Measurements from ENCODE around the gene IGSF11.

IGSF11 gene

GRCh38 chr3:119025171-119025795 lies 9.4 kb downstream of the IGSF11 start:
- Histone ChIP-seq H3K4ac (ENCODE audit: low read depth, low read length) (no peak overlapping the region), H3K9ac (ENCODE audit: low read length) (no peak overlapping the region), H2AK5ac (ENCODE audit: low read length) (no peak overlapping the region), H3K4me3 (ENCODE audit: low read length) (no peak overlapping the region), H3K18ac (ENCODE audit: low read length) (no peak overlapping the region), H3K4me1 (ENCODE audit: control insufficient read depth, low read depth, low read length) (no peaks in the 10 kb centered on the region), H2BK120ac (ENCODE audit: low read depth, low read length) (no peak overlapping the region), H3K79me1 (ENCODE audit: low read length) (no peaks in the 10 kb centered on the region), H4K5ac (ENCODE audit: low read length) (no peak overlapping the region), H3K56ac (ENCODE audit: low read length) (no peak overlapping the region), H3K23ac (ENCODE audit: low read length) (no peak overlapping the region), H3K4me2 (ENCODE audit: low read length) (no peak overlapping the region), H4K8ac (ENCODE audit: low read depth, low read length) (no peak overlapping the region), H3K27ac (ENCODE audit: low read depth, low read length) (no peak overlapping the region), H2BK5ac (ENCODE audit: low read length) (no peak overlapping the region), H3K36me3 (ENCODE audit: control insufficient read depth, insufficient read depth, low read length) (no peaks in the 10 kb centered on the region), H3K27me3 (ENCODE audit: insufficient read depth, low read length, poor library complexity) (no peaks in the 10 kb centered on the region), H2BK15ac (replicated peaks; ENCODE audit: low read depth) (no peak overlapping the region), H3K79me2 (ENCODE audit: control insufficient read depth, insufficient read depth, low read length) (no peaks in the 10 kb centered on the region)
- WGBS (ENCODE audit: extremely low coverage, insufficient coverage, low lambda C conversion rate): no CpG with 5 or more reads among the region's 3 CpGs
- DNase-seq: no peak

- H2BK5ac ChIP-seq (ENCODE audit: low read length): no peak overlapping the region
- no peak overlapping the region for H3K27ac ChIP-seq (ENCODE audit: low read depth, low read length)
- H3K18ac ChIP-seq (ENCODE audit: low read length): no peak overlapping the region
- no peak overlapping the region for H3K56ac ChIP-seq (ENCODE audit: low read length)
- H3K36me3 ChIP-seq (ENCODE audit: control insufficient read depth, insufficient read depth, low read length): no peaks in the 10 kb centered on the region
- H3K79me2 ChIP-seq (ENCODE audit: control insufficient read depth, insufficient read depth, low read length): no peaks in the 10 kb centered on the region
- H2BK120ac ChIP-seq (ENCODE audit: low read depth, low read length): no peak overlapping the region
- H3K4me2 ChIP-seq (ENCODE audit: low read length): no peak overlapping the region
- no peak overlapping the region for H2AK5ac ChIP-seq (ENCODE audit: low read length)
- no peak overlapping the region for H4K8ac ChIP-seq (ENCODE audit: low read depth, low read length)
- no peaks in the 10 kb centered on the region for H3K79me1 ChIP-seq (ENCODE audit: low read length)
- H3K27me3 ChIP-seq (ENCODE audit: insufficient read depth, low read length, poor library complexity): no peaks in the 10 kb centered on the region
- no peak overlapping the region for H3K23ac ChIP-seq (ENCODE audit: low read length)
- H3K4me3 ChIP-seq (ENCODE audit: low read length): no peak overlapping the region
- no peak overlapping the region for H3K9ac ChIP-seq (ENCODE audit: low read length)
- no peaks in the 10 kb centered on the region for H3K4me1 ChIP-seq (ENCODE audit: control insufficient read depth, low read depth, low read length)
- no peak overlapping the region for H3K4ac ChIP-seq (ENCODE audit: low read depth, low read length)
- no peak overlapping the region for H2BK15ac ChIP-seq (replicated peaks; ENCODE audit: low read depth)
- H4K5ac ChIP-seq (ENCODE audit: low read length): no peak overlapping the region
- peak; percentile 4 for DNase-seq
- WGBS (ENCODE audit: extremely low coverage, insufficient coverage, low lambda C conversion rate): no CpG with 5 or more reads among the region's 4 CpGs
Measured at GRCh38 chr3:119019767-119020518, 14.7 kb downstream of the IGSF11 start.

- Histone ChIP-seq H3K27ac (ENCODE audit: low read depth, low read length) (no peak overlapping the region), H3K79me1 (ENCODE audit: low read length) (no peaks in the 10 kb centered on the region), H2AK5ac (ENCODE audit: low read length) (no peak overlapping the region), H3K27me3 (ENCODE audit: insufficient read depth, low read length, poor library complexity) (no peaks in the 10 kb centered on the region), H3K4me1 (ENCODE audit: control insufficient read depth, low read depth, low read length) (no peaks in the 10 kb centered on the region), H3K9ac (ENCODE audit: low read length) (no peak overlapping the region), H3K79me2 (ENCODE audit: control insufficient read depth, insufficient read depth, low read length) (no peaks in the 10 kb centered on the region), H3K18ac (ENCODE audit: low read length) (no peak overlapping the region), H2BK5ac (ENCODE audit: low read length) (no peak overlapping the region), H3K4ac (ENCODE audit: low read depth, low read length) (no peak overlapping the region), H3K4me2 (ENCODE audit: low read length) (no peak overlapping the region), H4K8ac (ENCODE audit: low read depth, low read length) (no peak overlapping the region), H3K23ac (ENCODE audit: low read length) (no peak overlapping the region), H2BK15ac (replicated peaks; ENCODE audit: low read depth) (no peak overlapping the region), H3K36me3 (ENCODE audit: control insufficient read depth, insufficient read depth, low read length) (no peaks in the 10 kb centered on the region), H4K5ac (ENCODE audit: low read length) (no peak overlapping the region), H2BK120ac (ENCODE audit: low read depth, low read length) (no peak overlapping the region), H3K4me3 (ENCODE audit: low read length) (no peak overlapping the region), H3K56ac (ENCODE audit: low read length) (no peak overlapping the region)
- no CpG with 5 or more reads among the region's 1 CpG for WGBS (ENCODE audit: extremely low coverage, insufficient coverage, low lambda C conversion rate)
- DNase-seq: no peak
Measured at GRCh38 chr3:119018690-119019463, 15.8 kb downstream of the IGSF11 start.

- no peak overlapping the region for H4K5ac ChIP-seq (ENCODE audit: low read length)
- H3K79me1 ChIP-seq (ENCODE audit: low read length): no peaks in the 10 kb centered on the region
- no peak overlapping the region for H2BK15ac ChIP-seq (replicated peaks; ENCODE audit: low read depth)
- H2AK5ac ChIP-seq (ENCODE audit: low read length): no peak overlapping the region
- no peak for DNase-seq
- no peak overlapping the region for H3K56ac ChIP-seq (ENCODE audit: low read length)
- no peaks in the 10 kb centered on the region for H3K27me3 ChIP-seq (ENCODE audit: insufficient read depth, low read length, poor library complexity)
- no peak overlapping the region for H3K4me3 ChIP-seq (ENCODE audit: low read length)
- no peak overlapping the region for H4K8ac ChIP-seq (ENCODE audit: low read depth, low read length)
- no peaks in the 10 kb centered on the region for H3K4me1 ChIP-seq (ENCODE audit: control insufficient read depth, low read depth, low read length)
- H3K27ac ChIP-seq (ENCODE audit: low read depth, low read length): no peak overlapping the region
- no CpG with 5 or more reads among the region's 2 CpGs for WGBS (ENCODE audit: extremely low coverage, insufficient coverage, low lambda C conversion rate)
- no peak overlapping the region for H2BK120ac ChIP-seq (ENCODE audit: low read depth, low read length)
- no peak overlapping the region for H2BK5ac ChIP-seq (ENCODE audit: low read length)
- no peak overlapping the region for H3K9ac ChIP-seq (ENCODE audit: low read length)
- no peaks in the 10 kb centered on the region for H3K36me3 ChIP-seq (ENCODE audit: control insufficient read depth, insufficient read depth, low read length)
- no peak overlapping the region for H3K23ac ChIP-seq (ENCODE audit: low read length)
- H3K18ac ChIP-seq (ENCODE audit: low read length): no peak overlapping the region
- no peak overlapping the region for H3K4me2 ChIP-seq (ENCODE audit: low read length)
- H3K79me2 ChIP-seq (ENCODE audit: control insufficient read depth, insufficient read depth, low read length): no peaks in the 10 kb centered on the region
- no peak overlapping the region for H3K4ac ChIP-seq (ENCODE audit: low read depth, low read length)
Measured at GRCh38 chr3:119015942-119016341, 18.7 kb downstream of the IGSF11 start.

- Histone ChIP-seq H3K36me3 (ENCODE audit: control insufficient read depth, insufficient read depth, low read length) (no peaks in the 10 kb centered on the region), H3K4me3 (ENCODE audit: low read length) (no peak overlapping the region), H4K5ac (ENCODE audit: low read length) (no peak overlapping the region), H2BK120ac (ENCODE audit: low read depth, low read length) (no peak overlapping the region), H4K8ac (ENCODE audit: low read depth, low read length) (no peak overlapping the region), H2BK15ac (replicated peaks; ENCODE audit: low read depth) (no peak overlapping the region), H3K18ac (ENCODE audit: low read length) (no peak overlapping the region), H3K79me1 (ENCODE audit: low read length) (no peaks in the 10 kb centered on the region), H2AK5ac (ENCODE audit: low read length) (no peak overlapping the region), H3K27me3 (ENCODE audit: insufficient read depth, low read length, poor library complexity) (no peaks in the 10 kb centered on the region), H3K4me1 (ENCODE audit: control insufficient read depth, low read depth, low read length) (no peaks in the 10 kb centered on the region), H3K4ac (ENCODE audit: low read depth, low read length) (no peak overlapping the region), H3K4me2 (ENCODE audit: low read length) (no peak overlapping the region), H3K79me2 (ENCODE audit: control insufficient read depth, insufficient read depth, low read length) (no peaks in the 10 kb centered on the region), H3K27ac (ENCODE audit: low read depth, low read length) (no peak overlapping the region), H3K9ac (ENCODE audit: low read length) (no peak overlapping the region), H3K23ac (ENCODE audit: low read length) (no peak overlapping the region), H2BK5ac (ENCODE audit: low read length) (no peak overlapping the region), H3K56ac (ENCODE audit: low read length) (no peak overlapping the region)
- WGBS (ENCODE audit: extremely low coverage, insufficient coverage, low lambda C conversion rate): no CpG with 5 or more reads among the region's 3 CpGs
- DNase-seq: no peak
Measured at GRCh38 chr3:119013951-119014350, 20.7 kb downstream of the IGSF11 start.

Measured in mesendoderm (in vitro differentiated cells).